GM23338 (cell line): ENCODE measurements around the gene ATP5MG. TPM values are rescaled to one million over a fixed set of nuclear protein-coding genes. Genes with fewer than 3 reads are reported as not detected.

Source experiments
- ATAC-seq: fragments of 200-7000 bp; cut with Tn5 transposase; 3 replicates; pipeline ENCODE4 v1.9.1; 2020
- DNase-seq: peaks from one replicate; pipeline ENCODE4 v3.0.0-alpha.2; 2015; ENCODE audit warnings: low spot score
- H2AFZ ChIP-seq: fragments of 200-600 bp; sonication (generic); 2 replicates; pipeline ENCODE4 v1.8.0; 2016; ENCODE audit warnings: antibody characterized with exemption, mild to moderate bottlenecking, moderate library complexity
- H3F3A ChIP-seq: fragments of 200-600 bp; sonication (generic); replicated peaks from 2 replicates; pipeline ENCODE4 v1.8.0; 2017; ENCODE audit warnings: antibody characterized with exemption, mixed run types, low read depth
- H3K27ac ChIP-seq: fragments of 200-600 bp; sonication (generic); 2 replicates; pipeline ENCODE4 v1.6.1; 2016; ENCODE audit warnings: low read depth
- H3K27me3 ChIP-seq: fragments of 200-600 bp; sonication (generic); 2 replicates; pipeline ENCODE4 v1.8.0; 2016; ENCODE audit warnings: mild to moderate bottlenecking, mixed run types, moderate library complexity; ENCODE audit not compliant: insufficient read depth
- H3K36me3 ChIP-seq: fragments of 200-600 bp; sonication (generic); 2 replicates; pipeline ENCODE4 v1.8.0; 2016; ENCODE audit warnings: mild to moderate bottlenecking; ENCODE audit not compliant: insufficient read depth
- H3K4me1 ChIP-seq: fragments of 200-600 bp; sonication (generic); 2 replicates; pipeline ENCODE4 v1.8.0; 2016; ENCODE audit warnings: mild to moderate bottlenecking, moderate library complexity; ENCODE audit not compliant: insufficient read depth
- H3K4me2 ChIP-seq: fragments of 200-600 bp; sonication (generic); 2 replicates; pipeline ENCODE4 v1.7.1; 2017; ENCODE audit warnings: mixed run types
- H3K4me3 ChIP-seq: fragments of 200-600 bp; sonication (generic); 2 replicates; pipeline ENCODE4 v1.6.1; 2016; ENCODE audit warnings: mixed run types
- H3K79me2 ChIP-seq: fragments of 200-600 bp; sonication (generic); replicated peaks from 2 replicates; pipeline ENCODE4 v1.8.0; 2017; ENCODE audit warnings: mild to moderate bottlenecking; ENCODE audit not compliant: insufficient read depth
- H3K9me2 ChIP-seq: fragments of 200-600 bp; sonication (generic); 2 replicates; pipeline ENCODE4 v1.8.0; 2017; ENCODE audit not compliant: insufficient read depth
- H4K20me1 ChIP-seq: fragments of 200-600 bp; sonication (generic); replicated peaks from 2 replicates; pipeline ENCODE4 v1.8.0; 2017; ENCODE audit warnings: mild to moderate bottlenecking; ENCODE audit not compliant: insufficient read depth
- H3K27ac Mint-ChIP-seq: 2 replicates; pipeline ENCODE4 v1.8.0; 2020; ENCODE audit warnings: inconsistent platforms, mild to moderate bottlenecking, moderate library complexity, mixed read lengths
- H3K27me3 Mint-ChIP-seq: 3 replicates; pipeline ENCODE4 v1.8.0; 2022; ENCODE audit warnings: low read depth, mild to moderate bottlenecking, moderate library complexity, mixed read lengths, inconsistent platforms; ENCODE audit not compliant: insufficient read depth, poor library complexity
- H3K36me3 Mint-ChIP-seq: 3 replicates; pipeline ENCODE4 v1.8.0; 2021; ENCODE audit warnings: low read depth, mild to moderate bottlenecking, inconsistent platforms, moderate library complexity, mixed read lengths
- H3K4me1 Mint-ChIP-seq: 3 replicates; pipeline ENCODE4 v1.8.0; 2020; ENCODE audit warnings: mild to moderate bottlenecking, inconsistent platforms, mixed read lengths
- H3K4me3 Mint-ChIP-seq: 3 replicates; pipeline ENCODE4 v1.8.0; 2021; ENCODE audit warnings: moderate library complexity, mild to moderate bottlenecking, inconsistent platforms, mixed read lengths
- H3K9me3 Mint-ChIP-seq: 3 replicates; pipeline ENCODE4 v1.8.0; 2020; ENCODE audit warnings: moderate library complexity, mild to moderate bottlenecking, inconsistent platforms, mixed read lengths
- CREB1 ChIP-seq: fragments of 250-450 bp; sonication (Bioruptor Pico); IDR thresholded peaks from 2 replicates; pipeline ENCODE4 v1.5.0; 2020; ENCODE audit warnings: low read depth, mild to moderate bottlenecking, moderate library complexity
- CTCF ChIP-seq, 2 experiments: fragments of 200-600 bp in 1 of 2; sonication (generic) in 1 of 2; conservative IDR thresholded peaks; 2 replicates each; pipeline versions ENCODE4 v1.5.1 to v1.6.1; 2016 to 2017; ENCODE audit warnings: antibody characterized with exemption in 2 of 2, low read depth in 2 of 2, mild to moderate bottlenecking in 2 of 2, moderate library complexity in 1 of 2
- ETS1 ChIP-seq: IDR thresholded peaks from 2 replicates; pipeline ENCODE4 v1.6.1; 2016; ENCODE audit warnings: antibody characterized with exemption
- EZH2phosphoT487 ChIP-seq: fragments of 200-600 bp; sonication (generic); IDR thresholded peaks from one replicate; pipeline ENCODE4 v1.8.1; 2018; ENCODE audit warnings: antibody characterized with exemption; ENCODE audit not compliant: unreplicated experiment
- POLR2AphosphoS5 ChIP-seq: IDR thresholded peaks from 2 replicates; pipeline ENCODE4 v1.6.1; 2016; ENCODE audit warnings: antibody characterized with exemption, low read depth
- STAT1 ChIP-seq: IDR thresholded peaks from one replicate; pipeline ENCODE4 v1.6.1; 2016; ENCODE audit warnings: antibody characterized with exemption; ENCODE audit not compliant: unreplicated experiment
- ZNF331 ChIP-seq: fragments of 250-450 bp; sonication (Bioruptor Pico); IDR thresholded peaks from 2 replicates; pipeline ENCODE4 v1.5.0; 2020; ENCODE audit warnings: low read depth, mild to moderate bottlenecking, moderate library complexity
- polyA plus RNA-seq: library from polyadenylated mRNA; unstranded; fragments of >200 nt; fragmentation: Nextera tagmentation; extraction: Ambion mirVana; gene quantifications from 2 replicates; pipeline ENCODE4 v1.2.1, GENCODE V29; 2016
- total RNA-seq: library from RNA; depleted of rRNA; stranded (reverse); fragments of >200 nt; shearing (Covaris generic); gene quantifications from 2 replicates; pipeline ENCODE4 v1.2.3, GENCODE V29; 2014

Gene ATP5MG
- total and polyA plus RNA-seq, 2 experiments from 2014 or later, result 41.7 to 987 TPM

GRCh38 chr11:118430956-118431355, 29.6 kb downstream of the ATP5MG start:
- H3K36me3 Mint-ChIP-seq, result no peaks in the 10 kb centered on the region
- TF ChIP-seq CTCF (conservative IDR thresholded peaks at IDR 0.05; ENCODE audit: low read depth in 2 of 2) (peak in 1 of 2 experiments; percentile 6; a peak in 1 of 4 replicates), STAT1 (no peak), CREB1 (CRISPR knock-in tag) (no peak)
- no peak overlapping the region for H3K4me3 Mint-ChIP-seq
- peaks cover 11% of the 10 kb centered on the region; the same call in 1 of the 2 replicates for H3F3A ChIP-seq
- H3K4me3 ChIP-seq, result no peak overlapping the region
- DNase-seq (no peak), ATAC-seq (no peak)
- no peaks in the 10 kb centered on the region for H4K20me1 ChIP-seq
- peaks cover 16% of the 10 kb centered on the region for H3K27me3 Mint-ChIP-seq
- peaks cover 10% of the 10 kb centered on the region for H3K4me1 ChIP-seq
- peaks cover 8% of the 10 kb centered on the region; the same call in 2 of the 3 replicates for H3K4me1 Mint-ChIP-seq
- no peaks in the 10 kb centered on the region for H3K36me3 ChIP-seq
- H3K27ac ChIP-seq, result no peak overlapping the region
- no peaks in the 10 kb centered on the region; the same call in 1 of the 3 replicates for H3K9me3 Mint-ChIP-seq
- H3K9me2 ChIP-seq, result no peaks in the 10 kb centered on the region
- H3K27ac Mint-ChIP-seq, result no peak overlapping the region
- H3K79me2 ChIP-seq, result no peaks in the 10 kb centered on the region
- no peak overlapping the region for H2AFZ ChIP-seq
- H3K4me2 ChIP-seq, result no peak overlapping the region
- peaks cover 14% of the 10 kb centered on the region for H3K27me3 ChIP-seq

DNA sequence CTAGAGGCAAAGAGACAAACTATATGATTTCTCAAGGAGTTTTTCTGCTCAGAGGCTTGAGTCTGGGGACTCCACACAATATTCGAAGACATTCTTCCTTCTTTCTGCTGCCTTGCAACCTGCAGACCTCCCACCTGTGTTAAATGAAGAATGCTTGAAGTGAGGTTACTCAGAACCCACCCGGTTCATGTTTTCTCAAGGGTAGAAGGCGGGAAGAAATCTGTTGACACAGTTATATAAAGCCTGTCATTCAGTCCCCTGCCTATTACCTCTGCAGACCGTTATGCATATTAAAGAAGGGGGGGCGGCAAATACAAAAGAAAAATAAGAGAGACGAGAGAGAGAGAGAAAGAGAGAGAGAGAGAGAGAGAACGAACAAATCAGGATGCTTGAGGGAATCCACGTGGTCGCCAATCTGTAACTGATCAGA, 32.7 kb downstream of the ATP5MG start:
- Histone ChIP-seq H3K79me2 (peaks cover 25% of the 10 kb centered on the region), H3K4me3 (peak overlapping the region; percentile 77), H3F3A (peaks cover 11% of the 10 kb centered on the region; the same call in 1 of the 2 replicates), H2AFZ (peak overlapping the region; percentile 92), H3K27ac (no peak overlapping the region; the same call in 1 of the 2 replicates), H3K36me3 (no peaks in the 10 kb centered on the region), H3K4me2 (peak overlapping the region; percentile 96), H3K4me1 (peaks cover 18% of the 10 kb centered on the region), H4K20me1 (peaks cover 16% of the 10 kb centered on the region), H3K27me3 (peaks cover 14% of the 10 kb centered on the region), H3K9me2 (no peaks in the 10 kb centered on the region)
- Mint-ChIP-seq H3K27ac (0 out of 2 replicates have a peak overlapping the region, but pooled peaks have one; percentile 98), H3K4me3 (peak overlapping the region; percentile 97), H3K36me3 (no peaks in the 10 kb centered on the region; the same call in 2 of the 3 replicates), H3K9me3 (no peaks in the 10 kb centered on the region; the same call in 1 of the 3 replicates), H3K4me1 (peaks cover 13% of the 10 kb centered on the region; the same call in 2 of the 3 replicates), H3K27me3 (peaks cover 16% of the 10 kb centered on the region)
- TF ChIP-seq ZNF331 (no peak), POLR2AphosphoS5 (no peak), EZH2phosphoT487 (no peak), STAT1 (no peak), ETS1 (no peak)
- DNase-seq (peak; percentile 17), ATAC-seq (no peak)
